Measurements from ENCODE around the gene ZPR1. TPM values are rescaled to one million over a fixed set of nuclear protein-coding genes. Genes with fewer than 3 reads are reported as not detected.
A peak's percentile ranks its signal among the peaks of the same experiment; 100 is the strongest.
"Not testable (repeated sequence)": the region's sequence is repeated elsewhere in the genome, so short reads cannot be mapped to it uniquely, and the experiment has no call there.

ZPR1 gene
- total and polyA plus RNA-seq, 4 donors = 23.3 to 50.0 (median 37.9) TPM

GRCh38 chr11:116772443-116773202 is 15.2 kb downstream of the ZPR1 start, which contains the start of gene BUD13:
BUD13 (minus strand) TSS chr11:116772987; CDS start chr11:116772964, 23 bp downstream.
- Histone ChIP-seq H3K4me3 (ENCODE audit: low read depth, low read length) (peak within 1 kb of the TSS; percentile 97), H3K4me1 (ENCODE audit: control insufficient read depth, insufficient read depth, low read length) (peaks cover 9% of the 10 kb centered on the region), H3K9me3 (ENCODE audit: control insufficient read depth, insufficient read depth, low read length) (no peaks in the 10 kb centered on the region), H3K27ac (ENCODE audit: low read depth, low read length) (peak within 1 kb of the TSS; percentile 95), H3K27me3 (ENCODE audit: control insufficient read depth, insufficient read depth, low read length) (no peaks in the 10 kb centered on the region), H3K36me3 (ENCODE audit: control insufficient read depth, insufficient read depth, low read length) (peaks cover 7% of the 10 kb centered on the region)
- under 1% methylated on average over 68 of the region's 73 CpGs for WGBS (ENCODE audit: insufficient coverage)
- peak; percentile 79 to 97 (median 84) for DNase-seq (ENCODE audit: low read depth in 4 of 6, low spot score in 6 of 6)

DNA sequence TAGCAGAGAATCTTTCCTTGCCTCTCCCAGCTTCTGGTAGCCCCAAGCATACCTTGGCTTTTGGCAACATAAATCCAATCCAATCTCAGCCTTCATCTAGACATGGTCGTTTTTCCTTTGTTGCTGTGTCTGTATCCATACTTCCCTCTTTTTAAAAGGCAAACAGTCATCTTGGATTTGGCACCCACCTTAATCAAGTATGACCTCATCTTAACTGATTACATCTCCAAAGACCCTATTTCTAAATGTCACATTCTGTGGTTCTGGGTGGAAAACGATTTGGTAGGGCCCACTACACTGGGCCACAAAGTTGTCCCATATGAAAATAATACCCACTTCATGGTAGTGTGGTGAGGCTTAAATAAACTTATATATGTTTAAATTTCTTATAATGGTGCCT is 15.9 kb downstream of the ZPR1 start:
- Histone ChIP-seq H3K4me1 (ENCODE audit: control insufficient read depth, insufficient read depth, low read length) (peaks cover 9% of the 10 kb centered on the region), H3K9me3 (ENCODE audit: control insufficient read depth, insufficient read depth, low read length) (no peaks in the 10 kb centered on the region), H3K27me3 (ENCODE audit: control insufficient read depth, insufficient read depth, low read length) (no peaks in the 10 kb centered on the region), H3K36me3 (ENCODE audit: control insufficient read depth, insufficient read depth, low read length) (peaks cover 12% of the 10 kb centered on the region), H3K27ac (ENCODE audit: low read depth, low read length) (peak overlapping the region; percentile 95), H3K4me3 (ENCODE audit: low read depth, low read length) (peak overlapping the region; percentile 97)
- 27% methylated on average over 1 of the region's 2 CpGs for WGBS (ENCODE audit: insufficient coverage)
- DNase-seq (ENCODE audit: low read depth in 4 of 6, low spot score in 6 of 6) = no peak

DNA sequence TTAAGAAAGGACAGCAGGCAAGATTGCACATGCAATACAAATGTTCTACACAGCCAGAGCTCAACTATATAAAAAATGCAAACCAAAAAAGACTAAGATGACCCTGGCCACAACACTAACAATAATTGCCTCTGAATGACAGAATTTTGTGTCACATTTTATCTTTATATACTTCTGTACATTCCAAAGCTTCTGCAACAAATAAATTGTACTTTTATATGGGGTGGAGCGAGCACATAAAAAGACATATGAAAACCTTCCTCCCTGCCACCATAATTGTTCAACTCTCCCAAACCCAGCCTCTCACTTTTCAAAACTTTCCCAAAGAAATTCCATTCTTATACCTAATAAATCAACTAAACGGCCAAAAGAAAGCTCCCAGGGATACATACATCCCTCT is 25.7 kb downstream of the ZPR1 start:
- 86% methylated on average over 1 of the region's 2 CpGs for WGBS (ENCODE audit: insufficient coverage)
- Histone ChIP-seq H3K27ac (ENCODE audit: low read depth, low read length) (no peak overlapping the region), H3K36me3 (ENCODE audit: control insufficient read depth, insufficient read depth, low read length) (peaks cover 37% of the 10 kb centered on the region), H3K4me3 (ENCODE audit: low read depth, low read length) (no peak overlapping the region), H3K9me3 (ENCODE audit: control insufficient read depth, insufficient read depth, low read length) (no peaks in the 10 kb centered on the region), H3K4me1 (ENCODE audit: control insufficient read depth, insufficient read depth, low read length) (no peaks in the 10 kb centered on the region), H3K27me3 (ENCODE audit: control insufficient read depth, insufficient read depth, low read length) (no peaks in the 10 kb centered on the region)
- no peak for DNase-seq (ENCODE audit: low read depth in 4 of 6, low spot score in 6 of 6)

GRCh38 chr11:116756044-116756443 is 31.8 kb downstream of the ZPR1 start:
- H3K4me1 ChIP-seq (ENCODE audit: control insufficient read depth, insufficient read depth, low read length); H3K27ac ChIP-seq (ENCODE audit: low read depth, low read length); H3K9me3 ChIP-seq (ENCODE audit: control insufficient read depth, insufficient read depth, low read length); DNase-seq (ENCODE audit: low read depth in 4 of 6, low spot score in 6 of 6); H3K27me3 ChIP-seq (ENCODE audit: control insufficient read depth, insufficient read depth, low read length); H3K4me3 ChIP-seq (ENCODE audit: low read depth, low read length): not testable (repeated sequence)
- 99% methylated on average over 7 of the region's 8 CpGs for WGBS (ENCODE audit: insufficient coverage)
- H3K36me3 ChIP-seq (ENCODE audit: control insufficient read depth, insufficient read depth, low read length) = peaks cover 38% of the 10 kb centered on the region

DNA sequence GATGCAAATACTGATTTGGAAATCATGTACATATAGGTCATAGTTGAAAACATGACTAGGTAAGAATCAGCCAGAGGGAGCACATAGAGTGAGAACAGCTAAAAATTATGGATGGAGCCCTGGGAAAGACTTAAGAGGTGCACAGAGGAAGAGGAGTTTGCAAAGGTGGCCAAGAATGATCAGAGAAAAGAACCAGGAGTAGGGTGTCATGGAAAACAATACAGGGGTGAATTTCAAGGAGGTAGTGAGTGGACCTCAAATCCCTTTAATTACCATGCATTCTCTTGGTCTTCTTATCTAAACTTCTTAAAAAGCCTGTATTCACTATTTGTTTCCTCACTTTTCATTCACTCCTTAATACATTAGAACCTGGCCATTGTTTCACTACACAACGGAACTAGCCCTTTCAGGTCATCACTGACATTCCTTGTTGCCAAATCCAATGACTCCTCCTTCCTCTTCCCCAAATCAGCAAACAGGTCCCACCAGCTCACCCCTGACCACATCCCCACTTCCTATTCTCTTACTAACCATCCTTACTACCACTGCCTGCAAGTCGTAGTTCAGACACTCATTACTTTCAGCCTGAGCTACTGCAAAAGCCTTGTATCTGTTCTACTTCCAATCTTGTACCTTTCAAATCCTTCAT is 37.6 kb downstream of the ZPR1 start:
- Histone ChIP-seq H3K27ac (ENCODE audit: low read depth, low read length) (no peak overlapping the region), H3K9me3 (ENCODE audit: control insufficient read depth, insufficient read depth, low read length) (no peaks in the 10 kb centered on the region), H3K27me3 (ENCODE audit: control insufficient read depth, insufficient read depth, low read length) (no peaks in the 10 kb centered on the region), H3K36me3 (ENCODE audit: control insufficient read depth, insufficient read depth, low read length) (peaks cover 23% of the 10 kb centered on the region), H3K4me1 (ENCODE audit: control insufficient read depth, insufficient read depth, low read length) (no peaks in the 10 kb centered on the region), H3K4me3 (ENCODE audit: low read depth, low read length) (no peak overlapping the region)
- 97% methylated on average over 2 of the region's 2 CpGs for WGBS (ENCODE audit: insufficient coverage)
- DNase-seq (ENCODE audit: low read depth in 4 of 6, low spot score in 6 of 6) = no peak

DNA sequence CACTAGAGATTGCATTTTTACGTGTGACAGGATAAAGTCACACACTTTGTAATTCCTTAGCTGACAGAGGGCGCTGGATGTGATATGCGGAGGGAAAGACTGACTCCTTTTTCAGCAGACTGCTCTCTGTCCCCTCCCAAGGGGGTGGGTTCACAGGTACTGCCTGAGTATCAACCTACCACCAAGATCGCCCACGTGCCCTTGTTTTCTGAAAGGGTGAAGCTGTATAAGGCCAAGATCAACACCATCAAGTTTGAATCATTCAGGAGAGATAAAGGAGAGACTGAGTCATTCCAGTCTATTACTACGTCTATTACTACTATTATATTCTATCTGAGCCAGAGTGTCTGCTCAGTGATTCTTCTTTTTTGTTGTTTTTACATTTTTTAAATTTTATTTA is 45.7 kb downstream of the ZPR1 start:
- Histone ChIP-seq H3K36me3 (ENCODE audit: control insufficient read depth, insufficient read depth, low read length) (peaks cover 4% of the 10 kb centered on the region), H3K4me3 (ENCODE audit: low read depth, low read length) (no peak overlapping the region), H3K9me3 (ENCODE audit: control insufficient read depth, insufficient read depth, low read length) (no peaks in the 10 kb centered on the region), H3K4me1 (ENCODE audit: control insufficient read depth, insufficient read depth, low read length) (no peaks in the 10 kb centered on the region), H3K27me3 (ENCODE audit: control insufficient read depth, insufficient read depth, low read length) (no peaks in the 10 kb centered on the region), H3K27ac (ENCODE audit: low read depth, low read length) (no peak overlapping the region)
- no peak for DNase-seq (ENCODE audit: low read depth in 4 of 6, low spot score in 6 of 6)
- WGBS (ENCODE audit: insufficient coverage) = no CpG with 5 or more reads among the region's 6 CpGs

- no peaks in the 10 kb centered on the region for H3K4me1 ChIP-seq (ENCODE audit: control insufficient read depth, insufficient read depth, low read length)
- no peaks in the 10 kb centered on the region for H3K36me3 ChIP-seq (ENCODE audit: control insufficient read depth, insufficient read depth, low read length)
- DNase-seq (ENCODE audit: low read depth in 4 of 6, low spot score in 6 of 6) = no peak
- no peak overlapping the region for H3K27ac ChIP-seq (ENCODE audit: low read depth, low read length)
- H3K27me3 ChIP-seq (ENCODE audit: control insufficient read depth, insufficient read depth, low read length) = no peaks in the 10 kb centered on the region
- no peak overlapping the region for H3K4me3 ChIP-seq (ENCODE audit: low read depth, low read length)
- no peaks in the 10 kb centered on the region for H3K9me3 ChIP-seq (ENCODE audit: control insufficient read depth, insufficient read depth, low read length)
- WGBS (ENCODE audit: insufficient coverage) = 51% methylated on average over 3 of the region's 4 CpGs
These were observed 47.1 kb downstream of the ZPR1 start for GRCh38 chr11:116740741-116741140.

DNA sequence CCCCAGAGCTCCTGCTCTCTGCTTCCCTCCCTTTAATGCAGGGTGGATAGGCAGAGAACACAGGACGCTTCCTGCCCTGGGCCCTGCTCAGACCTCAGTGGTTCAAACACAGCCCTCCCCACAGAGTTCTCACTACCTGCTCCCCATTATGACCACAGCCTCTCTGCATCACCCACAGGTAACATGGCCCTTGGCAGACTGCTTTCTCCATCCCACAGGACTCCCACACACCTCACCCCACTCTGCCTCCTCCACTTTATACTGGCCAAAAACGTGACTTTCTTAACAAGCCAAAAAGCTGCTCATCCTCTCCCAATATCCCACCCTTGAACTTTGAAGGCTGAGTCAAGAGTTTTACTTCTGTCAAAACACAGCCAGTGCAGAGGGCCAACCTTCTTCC is 48.8 kb downstream of the ZPR1 start:
- no peaks in the 10 kb centered on the region for H3K27me3 ChIP-seq (ENCODE audit: control insufficient read depth, insufficient read depth, low read length)
- DNase-seq (ENCODE audit: low read depth in 4 of 6, low spot score in 6 of 6) = no peak
- H3K27ac ChIP-seq (ENCODE audit: low read depth, low read length) = no peak overlapping the region
- no peak overlapping the region for H3K4me3 ChIP-seq (ENCODE audit: low read depth, low read length)
- WGBS (ENCODE audit: insufficient coverage) = 88% methylated on average over 2 of the region's 2 CpGs
- no peaks in the 10 kb centered on the region for H3K9me3 ChIP-seq (ENCODE audit: control insufficient read depth, insufficient read depth, low read length)
- H3K36me3 ChIP-seq (ENCODE audit: control insufficient read depth, insufficient read depth, low read length) = no peaks in the 10 kb centered on the region
- H3K4me1 ChIP-seq (ENCODE audit: control insufficient read depth, insufficient read depth, low read length) = no peaks in the 10 kb centered on the region

DNA sequence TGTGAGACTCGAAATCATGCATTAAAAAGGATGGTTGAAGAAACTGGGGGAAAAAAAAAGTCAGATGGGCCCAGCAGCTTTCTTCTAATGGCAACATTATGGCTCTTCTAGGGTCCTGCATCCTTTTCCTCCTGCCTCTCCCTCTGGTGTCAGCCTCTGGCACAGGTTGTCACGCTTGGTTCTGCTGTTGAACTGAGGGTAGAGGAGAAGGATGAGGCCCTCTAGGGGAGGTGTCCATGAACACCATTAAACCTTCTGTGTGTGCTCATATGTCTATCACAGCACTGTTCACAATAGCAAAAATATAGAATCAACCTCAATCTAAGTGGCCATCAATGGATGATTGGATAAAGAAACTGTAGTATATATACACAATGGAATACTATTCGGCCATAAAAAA is 51.1 kb downstream of the ZPR1 start:
- Histone ChIP-seq H3K9me3 (ENCODE audit: control insufficient read depth, insufficient read depth, low read length) (no peaks in the 10 kb centered on the region), H3K4me3 (ENCODE audit: low read depth, low read length) (no peak overlapping the region), H3K27ac (ENCODE audit: low read depth, low read length) (no peak overlapping the region), H3K27me3 (ENCODE audit: control insufficient read depth, insufficient read depth, low read length) (no peaks in the 10 kb centered on the region), H3K36me3 (ENCODE audit: control insufficient read depth, insufficient read depth, low read length) (no peaks in the 10 kb centered on the region), H3K4me1 (ENCODE audit: control insufficient read depth, insufficient read depth, low read length) (peaks cover 14% of the 10 kb centered on the region)
- WGBS (ENCODE audit: insufficient coverage) = 100% methylated on average over 1 of the region's 3 CpGs
- no peak for DNase-seq (ENCODE audit: low read depth in 4 of 6, low spot score in 6 of 6)

Data from spinal cord (tissue), 10 donors.